ENCODE data around the gene PMEPA1. TPM values are rescaled to one million over a fixed set of nuclear protein-coding genes. Genes with fewer than 3 reads are reported as not detected.

The PMEPA1 gene
- total and polyA plus RNA-seq, 10 of the 15 experiments (the other 5 are each of a cell fraction or from before 2014, with no cell fraction given) = 0.02 to 0.10 (median 0.04) TPM; not detected in 3

DNA sequence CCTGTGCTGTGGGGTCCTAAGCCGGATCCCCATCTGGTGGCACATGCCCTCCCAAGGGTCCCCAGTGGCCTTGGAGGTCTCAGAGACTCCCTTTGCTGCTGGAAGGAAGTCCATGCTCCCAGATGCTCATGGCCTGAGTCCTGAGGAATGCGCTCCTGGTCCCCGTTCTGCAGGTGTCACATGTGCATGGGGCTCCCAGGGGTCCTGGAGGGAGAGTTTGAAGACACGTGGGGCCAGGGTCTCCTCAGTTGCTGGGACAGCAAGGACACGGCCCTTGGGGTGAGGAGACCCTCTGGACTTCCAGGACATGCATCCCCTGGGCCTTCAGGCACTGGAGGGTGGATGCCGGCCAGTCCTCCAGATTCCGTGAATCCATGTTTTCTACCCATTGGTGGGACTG lies 101.3 kb downstream of the PMEPA1 start:
- DNase-seq (ENCODE audit: low read depth, low spot score) = no peak
- Histone ChIP-seq H4K20me1 (ENCODE audit: control insufficient read depth, insufficient read depth) (no peaks in the 10 kb centered on the region), H2AFZ (ENCODE audit: control insufficient read depth, low read depth, low read length) (no peak overlapping the region), H3K9me3 (replicated peaks; ENCODE audit: control insufficient read depth, insufficient read depth, low read length) (no peaks in the 10 kb centered on the region), H3K27me3 (replicated peaks in 1 of 2; ENCODE audit: control insufficient read depth in 2 of 2, insufficient read depth in 2 of 2, low read length in 1 of 2) (no peaks in the 10 kb centered on the region), H3K79me2 (ENCODE audit: control insufficient read depth, insufficient read depth, low read length) (no peaks in the 10 kb centered on the region), H3K9ac (ENCODE audit: control insufficient read depth, insufficient read depth, low read length) (no peak overlapping the region), H3K27ac (ENCODE audit: control insufficient read depth, insufficient read depth) (no peak overlapping the region), H3K4me2 (ENCODE audit: control insufficient read depth, insufficient read depth) (no peak overlapping the region), H3K36me3 (ENCODE audit: control insufficient read depth in 2 of 2, insufficient read depth in 2 of 2, low read length in 1 of 2) (no peaks in the 10 kb centered on the region; a peak in 1 of 4 replicates), H3K4me1 (ENCODE audit: control insufficient read depth, insufficient read depth, low read length) (peaks cover 8% of the 10 kb centered on the region), H3K4me3 (no peak overlapping the region)
- POLR2A ChIA-PET = no interaction called here
- 74% methylated on average over 7 of the region's 7 CpGs for WGBS (ENCODE audit: insufficient coverage, insufficient replicate concordance, low lambda C conversion rate, missing lambda C conversion rate)
- intact Hi-C loops (cut with micrococcal nuclease; ENCODE audit: unreplicated experiment) (no loop called here), in situ Hi-C loops (cut with MboI) (no loop called here)
- RAD21 ChIA-PET (ENCODE audit: unreplicated experiment) = no interaction called here
- ATAC-seq = no peak
- BruUV-seq (replicated peaks) = no TSS peak
- TF ChIP-seq MXI1 (IDR thresholded peaks at IDR 0.05; ENCODE audit: low read depth, low read length) (no peak), ZZZ3 (IDR thresholded peaks at IDR 0.05; ENCODE audit: control insufficient read depth, insufficient read length, low read depth) (no peak), PAX8 (IDR thresholded peaks at IDR 0.05) (no peak), ZSCAN29 (IDR thresholded peaks at IDR 0.05) (no peak)
- TF ChIP-seq, protein P1, sequence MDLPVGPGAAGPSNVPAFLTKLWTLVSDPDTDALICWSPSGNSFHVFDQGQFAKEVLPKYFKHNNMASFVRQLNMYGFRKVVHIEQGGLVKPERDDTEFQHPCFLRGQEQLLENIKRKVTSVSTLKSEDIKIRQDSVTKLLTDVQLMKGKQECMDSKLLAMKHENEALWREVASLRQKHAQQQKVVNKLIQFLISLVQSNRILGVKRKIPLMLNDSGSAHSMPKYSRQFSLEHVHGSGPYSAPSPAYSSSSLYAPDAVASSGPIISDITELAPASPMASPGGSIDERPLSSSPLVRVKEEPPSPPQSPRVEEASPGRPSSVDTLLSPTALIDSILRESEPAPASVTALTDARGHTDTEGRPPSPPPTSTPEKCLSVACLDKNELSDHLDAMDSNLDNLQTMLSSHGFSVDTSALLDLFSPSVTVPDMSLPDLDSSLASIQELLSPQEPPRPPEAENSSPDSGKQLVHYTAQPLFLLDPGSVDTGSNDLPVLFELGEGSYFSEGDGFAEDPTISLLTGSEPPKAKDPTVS (IDR thresholded peaks at IDR 0.05; ENCODE audit: low read depth, low read length) = no peak
- SMC1A ChIA-PET (ENCODE audit: uncharacterized antibody, unreplicated experiment) = no interaction called here
- FAIRE-seq = no peak
- CTCF ChIA-PET = no interaction called here

DNA sequence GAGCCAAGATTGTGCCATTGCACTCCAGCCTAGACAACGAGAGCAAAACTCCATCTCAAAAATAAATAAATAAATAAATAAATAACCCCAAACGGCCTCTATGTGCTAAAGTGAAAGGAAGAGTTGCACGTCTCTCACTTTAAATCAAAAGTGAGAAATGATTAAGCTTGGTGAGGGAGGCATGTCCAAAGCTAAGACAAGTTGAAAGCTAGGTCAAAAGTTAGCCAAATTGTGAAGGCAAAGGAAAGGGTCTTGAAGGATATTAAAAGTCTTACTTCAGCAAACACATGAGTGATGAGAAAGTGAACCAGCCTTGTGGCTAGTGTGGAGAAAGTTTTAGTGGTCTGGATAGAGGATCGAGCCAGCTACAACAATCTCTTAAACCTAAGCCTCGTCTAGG lies 103.9 kb downstream of the PMEPA1 start:
- WGBS (ENCODE audit: insufficient coverage, insufficient replicate concordance, low lambda C conversion rate, missing lambda C conversion rate) = 13% methylated on average over 5 of the region's 5 CpGs

More for the DNA sequence above, 103.9 kb downstream of the PMEPA1 start:
- peak; percentile 88 for FAIRE-seq
- SMC1A ChIA-PET (ENCODE audit: uncharacterized antibody, unreplicated experiment) = interaction anchor here (0.9 to 1.4 kb wide), 7 partner anchors 10 to 482 kb away, joined by 3 to 11 read pairs (median 4); partner anchors contain the start of gene ZBP1
- intact Hi-C loops (cut with micrococcal nuclease; ENCODE audit: unreplicated experiment) = no loop called here
- in situ Hi-C loops (cut with MboI) = no loop called here
- BruUV-seq (replicated peaks) = no TSS peak
- TF ChIP-seq JUNB (IDR thresholded peaks at IDR 0.05) (peak; percentile 46), STAT3 (IDR thresholded peaks at IDR 0.05; ENCODE audit: low read depth, low read length) (no peak)
- H3K27me3 ChIP-seq (replicated peaks in 1 of 2; ENCODE audit: control insufficient read depth in 2 of 2, insufficient read depth in 2 of 2, low read length in 1 of 2) = no peaks in the 10 kb centered on the region
- RAD21 ChIA-PET (ENCODE audit: unreplicated experiment) = interaction anchor here (0.6 to 1.7 kb wide), 4 partner anchors 9 to 48 kb away, joined by 3 to 11 read pairs (median 4); partner anchors contain the start of gene ZBP1
- H3K36me3 ChIP-seq (ENCODE audit: control insufficient read depth in 2 of 2, insufficient read depth in 2 of 2, low read length in 1 of 2) = no peaks in the 10 kb centered on the region; a peak in 1 of 4 replicates
- H3K4me2 ChIP-seq (ENCODE audit: control insufficient read depth, insufficient read depth) = peak overlapping the region; percentile 42
- CTCF ChIA-PET = interaction anchor here (0.6 to 1.5 kb wide), 6 partner anchors 9 to 572 kb away, joined by 3 to 5 read pairs (median 3); no protein-coding TSS in a partner anchor
- POLR2A ChIA-PET = interaction anchor here (1.0 to 1.3 kb wide), 2 partner anchors 11 to 14 kb away, joined by 4 to 6 read pairs; partner anchors contain the start of gene ZBP1
- no peak overlapping the region for H3K9ac ChIP-seq (ENCODE audit: control insufficient read depth, insufficient read depth, low read length)
- no peak for DNase-seq (ENCODE audit: low read depth, low spot score)
- H3K4me1 ChIP-seq (ENCODE audit: control insufficient read depth, insufficient read depth, low read length) = peaks cover 10% of the 10 kb centered on the region
- no peak overlapping the region for H3K27ac ChIP-seq (ENCODE audit: control insufficient read depth, insufficient read depth)
- no peaks in the 10 kb centered on the region; the same call in 2 of the 3 replicates for H3K9me3 ChIP-seq (replicated peaks; ENCODE audit: control insufficient read depth, insufficient read depth, low read length)
- H3K4me3 ChIP-seq = no peak overlapping the region
- no peak overlapping the region for H2AFZ ChIP-seq (ENCODE audit: control insufficient read depth, low read depth, low read length)
- no peaks in the 10 kb centered on the region for H3K79me2 ChIP-seq (ENCODE audit: control insufficient read depth, insufficient read depth, low read length)
- peak; percentile 55 for ATAC-seq
- no peaks in the 10 kb centered on the region for H4K20me1 ChIP-seq (ENCODE audit: control insufficient read depth, insufficient read depth)
